Neural cell (in vitro differentiated cells): ENCODE data around the gene ADAR.

Experiments used
- CTCF ChIP-seq: fragments of 450-650 bp; IDR thresholded peaks from 2 replicates; pipeline ENCODE4 v1.5.1; 2014; ENCODE audit warnings: antibody characterized with exemption, mild to moderate bottlenecking, moderate library complexity; ENCODE audit not compliant: poor library complexity, severe bottlenecking
- EP300 ChIP-seq: fragments of 450-650 bp; conservative IDR thresholded peaks from 2 replicates; pipeline ENCODE4 v1.6.1; 2014; ENCODE audit warnings: antibody characterized with exemption, mild to moderate bottlenecking, moderate library complexity; ENCODE audit not compliant: poor library complexity, severe bottlenecking
- EZH2 ChIP-seq: fragments of 200-600, 300-800 bp; shearing (Covaris generic), sonication (generic); IDR thresholded peaks from 2 replicates; pipeline ENCODE4 v1.6.1; 2014; ENCODE audit warnings: antibody characterized with exemption, low read length, borderline replicate concordance, mild to moderate bottlenecking; ENCODE audit not compliant: insufficient read depth, poor library complexity, severe bottlenecking
- POLR2AphosphoS5 ChIP-seq: IDR thresholded peaks from 2 replicates; pipeline ENCODE4 v1.6.1; 2012
- REST ChIP-seq: IDR thresholded peaks from 2 replicates; pipeline ENCODE4 v1.6.1; 2012; ENCODE audit warnings: borderline replicate concordance
- SMC3 ChIP-seq: fragments of 450-650 bp; conservative IDR thresholded peaks from 2 replicates; pipeline ENCODE4 v1.6.1; 2014; ENCODE audit warnings: antibody characterized with exemption, mild to moderate bottlenecking, moderate library complexity; ENCODE audit not compliant: poor library complexity

- TF ChIP-seq CTCF (no peak), SMC3 (no peak), EZH2 (no peak), EP300 (no peak), POLR2AphosphoS5 (no peak), REST (no peak)
Measured at GRCh38 chr1:154607106-154607608, 829 bp downstream of the ADAR start.
